Head of caudate nucleus (tissue), 42 donors: ENCODE results near the gene RETREG1.
A peak's percentile ranks its signal among the peaks of the same experiment; 100 is the strongest.
"Not testable (repeated sequence)": the region's sequence is repeated elsewhere in the genome, so short reads cannot be mapped to it uniquely, and the experiment has no call there.

ENCODE experiments used
- DNase-seq, 42 donors: peaks; one replicate each; pipeline versions ENCODE4 v3.0.0 to v3.0.0-alpha.2; 2020 to 2021; ENCODE audit warnings: mixed read lengths in 7 of 42
- intact Hi-C: fragments of 100-400 bp; cut with DNase I; formaldehyde crosslinking; loops from one replicate; pipeline ENCODE4 v1.15.0; 2022

The RETREG1 gene

GRCh38 chr5:16453609-16454008 is 163.2 kb downstream of the RETREG1 start:
- DNase-seq, result no peak
- intact Hi-C loops, result no loop called here

DNA sequence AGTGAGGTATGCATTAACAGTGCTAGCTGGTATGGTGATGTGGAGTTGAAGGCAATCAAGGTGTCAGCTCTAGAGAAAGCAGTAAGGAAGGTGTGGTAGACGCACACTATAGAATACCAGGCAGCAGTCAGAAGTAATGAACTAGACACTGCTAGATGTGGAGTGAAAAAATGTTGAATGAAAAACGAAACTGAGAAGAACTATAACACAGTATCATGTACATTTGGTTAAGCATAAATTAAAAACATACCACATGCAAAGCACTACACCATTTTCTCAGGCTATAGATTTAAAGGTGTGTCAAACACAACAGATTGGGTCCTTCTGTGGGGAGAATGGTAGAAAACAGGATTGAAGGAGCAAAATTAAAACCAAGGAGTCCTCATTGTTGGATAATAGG is 166.6 kb downstream of the RETREG1 start:
- intact Hi-C loops, result no loop called here
- no peak for DNase-seq

GRCh38 chr5:16446993-16447392 is 169.8 kb downstream of the RETREG1 start:
- intact Hi-C loops, result no loop called here
- DNase-seq, result no peak

DNA sequence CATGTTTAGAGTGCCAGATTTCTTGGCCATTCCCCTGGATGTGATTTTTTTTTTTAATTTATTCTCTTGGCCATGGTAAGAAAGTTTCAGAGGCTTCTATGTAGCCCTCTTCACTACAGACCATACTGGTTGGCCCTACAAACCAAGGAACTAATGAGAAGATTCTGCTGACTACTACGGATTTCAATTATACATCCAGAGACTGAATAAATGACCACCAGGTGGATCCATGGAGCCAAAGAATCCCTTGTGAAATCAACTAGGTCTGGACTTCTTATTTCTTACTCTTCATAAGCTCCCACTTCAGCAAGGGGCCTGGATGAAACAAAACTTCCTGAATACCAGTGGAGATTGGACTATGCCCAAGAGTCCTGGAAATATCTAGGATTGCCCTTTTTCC is 178.8 kb downstream of the RETREG1 start:
- intact Hi-C loops, result no loop called here
- no peak for DNase-seq

DNA sequence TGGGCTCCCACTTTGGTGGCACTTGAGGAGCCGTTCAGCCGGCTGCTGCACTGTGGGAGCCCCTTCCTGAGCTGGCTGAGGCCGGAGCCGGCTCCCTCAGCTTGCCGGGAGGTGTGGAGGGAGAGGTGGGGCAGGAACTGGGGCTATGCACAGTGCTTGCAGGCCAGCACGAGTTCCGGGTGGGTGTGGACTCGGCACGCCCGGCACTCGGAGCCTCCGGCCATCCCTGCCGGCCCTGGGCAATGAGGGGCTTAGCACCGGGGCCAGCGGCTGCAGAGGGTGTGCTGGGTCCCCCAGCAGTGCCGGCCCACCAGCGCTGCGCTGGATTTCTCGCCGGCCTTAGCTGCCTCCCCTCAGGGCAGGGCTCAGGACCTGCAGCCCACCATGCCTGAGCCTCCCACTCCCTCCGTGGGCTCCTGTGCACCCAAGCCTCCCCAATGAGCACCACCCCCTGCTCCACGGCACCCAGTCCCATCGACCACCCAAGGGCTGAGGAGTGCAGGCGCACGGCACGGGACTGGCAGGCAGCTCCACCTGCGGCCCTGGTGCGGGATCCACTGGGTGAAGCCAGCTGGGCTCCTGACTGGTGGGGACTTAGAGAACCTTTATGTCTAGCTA is 180.6 kb downstream of the RETREG1 start:
- DNase-seq, intact Hi-C loops: not testable (repeated sequence)

GRCh38 chr5:16431490-16431889 is 185.3 kb downstream of the RETREG1 start:
- no peak for DNase-seq
- intact Hi-C loops, result no loop called here

- intact Hi-C loops, result no loop called here
- no peak for DNase-seq
These were observed 186.3 kb downstream of the RETREG1 start for GRCh38 chr5:16430349-16431089.

GRCh38 chr5:16428359-16428758 is 188.4 kb downstream of the RETREG1 start:
- no peak for DNase-seq
- intact Hi-C loops, result no loop called here

- intact Hi-C loops, result no loop called here
- peak; percentile 11 to 86 (median 48) for DNase-seq
These were observed 189.2 kb downstream of the RETREG1 start for GRCh38 chr5:16427587-16427986.
